AG04449 (cell line): ENCODE results near the gene RINL.
"Not testable (repeated sequence)": the region's sequence is repeated elsewhere in the genome, so short reads cannot be mapped to it uniquely, and the experiment has no call there.

Experiments used
- CTCF ChIA-PET: fragments of 350-600 bp; formaldehyde crosslinking; extraction: SDS; loops from one replicate; lab custom pipeline; 2021; ENCODE audit warnings: antibody characterized with exemption; lab: Yijun Ruan, JAX
- POLR2A ChIA-PET: fragments of 400-600, 350-600 bp; formaldehyde crosslinking; extraction: SDS; loops from one replicate; lab custom pipeline; 2020; ENCODE audit warnings: antibody characterized with exemption, inconsistent platforms; lab: Yijun Ruan, JAX
- DNase-seq: peaks from one replicate; pipeline ENCODE4 v3.0.0-alpha.2; 2010; ENCODE audit warnings: low read depth, low spot score
- H3K4me3 ChIP-seq: 2 replicates; pipeline ENCODE4 v1.5.1; 2011; ENCODE audit warnings: low read depth, mild to moderate bottlenecking, control low read depth, low read length
- TF ChIP-seq, protein P1 (sequence below): IDR thresholded peaks from one replicate; pipeline ENCODE4 v1.5.1; 2011; ENCODE audit warnings: mild to moderate bottlenecking, moderate library complexity, low read length, control low read depth, inconsistent platforms; ENCODE audit not compliant: insufficient read depth; ENCODE audit errors: missing control alignments

The RINL gene

DNA sequence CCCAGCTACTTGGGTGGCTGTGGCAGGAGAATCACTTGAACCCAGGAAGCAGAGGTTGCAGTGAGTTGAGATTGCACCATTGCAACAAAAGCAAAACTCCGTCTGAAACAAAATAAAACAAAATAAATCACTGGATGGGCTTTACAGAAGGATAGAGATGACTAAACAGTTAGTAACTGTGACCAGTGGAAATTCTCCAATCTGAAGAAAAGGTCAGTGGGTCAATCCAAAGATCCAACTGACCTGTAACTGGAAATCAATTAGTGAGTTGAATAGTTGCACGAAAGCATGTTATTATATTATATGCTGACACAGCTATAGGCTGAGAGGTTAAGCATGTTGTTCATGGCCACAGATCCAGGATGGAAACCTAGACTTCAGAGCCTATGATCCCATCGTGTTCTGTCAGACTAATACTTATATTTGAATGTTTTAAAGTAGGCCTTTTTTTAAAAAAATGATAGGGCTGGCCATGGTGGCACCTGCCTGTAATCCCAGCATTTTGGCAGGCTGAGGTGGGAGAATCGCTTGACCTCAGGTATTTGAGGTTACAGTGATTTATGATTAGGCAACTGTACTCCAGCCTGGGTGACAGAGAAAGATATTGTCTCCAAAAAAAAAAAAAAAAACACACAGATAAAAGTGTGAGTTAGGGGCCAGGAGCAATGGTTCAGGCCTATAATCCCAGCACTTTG lies 47.9 kb downstream of the RINL start:
- TF ChIP-seq, protein P1, sequence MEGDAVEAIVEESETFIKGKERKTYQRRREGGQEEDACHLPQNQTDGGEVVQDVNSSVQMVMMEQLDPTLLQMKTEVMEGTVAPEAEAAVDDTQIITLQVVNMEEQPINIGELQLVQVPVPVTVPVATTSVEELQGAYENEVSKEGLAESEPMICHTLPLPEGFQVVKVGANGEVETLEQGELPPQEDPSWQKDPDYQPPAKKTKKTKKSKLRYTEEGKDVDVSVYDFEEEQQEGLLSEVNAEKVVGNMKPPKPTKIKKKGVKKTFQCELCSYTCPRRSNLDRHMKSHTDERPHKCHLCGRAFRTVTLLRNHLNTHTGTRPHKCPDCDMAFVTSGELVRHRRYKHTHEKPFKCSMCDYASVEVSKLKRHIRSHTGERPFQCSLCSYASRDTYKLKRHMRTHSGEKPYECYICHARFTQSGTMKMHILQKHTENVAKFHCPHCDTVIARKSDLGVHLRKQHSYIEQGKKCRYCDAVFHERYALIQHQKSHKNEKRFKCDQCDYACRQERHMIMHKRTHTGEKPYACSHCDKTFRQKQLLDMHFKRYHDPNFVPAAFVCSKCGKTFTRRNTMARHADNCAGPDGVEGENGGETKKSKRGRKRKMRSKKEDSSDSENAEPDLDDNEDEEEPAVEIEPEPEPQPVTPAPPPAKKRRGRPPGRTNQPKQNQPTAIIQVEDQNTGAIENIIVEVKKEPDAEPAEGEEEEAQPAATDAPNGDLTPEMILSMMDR: no peak
- DNase-seq: no peak
- POLR2A ChIA-PET: interaction anchor here (0.7 to 1.2 kb wide), 5 partner anchors 19 to 152 kb away, joined by 3 to 4 read pairs (median 3); no protein-coding TSS in a partner anchor
- no peak overlapping the region for H3K4me3 ChIP-seq
- CTCF ChIA-PET: interaction anchor here (1.8 kb wide), 1 partner anchor 61 kb away, joined by 6 read pairs; no protein-coding TSS in a partner anchor

DNA sequence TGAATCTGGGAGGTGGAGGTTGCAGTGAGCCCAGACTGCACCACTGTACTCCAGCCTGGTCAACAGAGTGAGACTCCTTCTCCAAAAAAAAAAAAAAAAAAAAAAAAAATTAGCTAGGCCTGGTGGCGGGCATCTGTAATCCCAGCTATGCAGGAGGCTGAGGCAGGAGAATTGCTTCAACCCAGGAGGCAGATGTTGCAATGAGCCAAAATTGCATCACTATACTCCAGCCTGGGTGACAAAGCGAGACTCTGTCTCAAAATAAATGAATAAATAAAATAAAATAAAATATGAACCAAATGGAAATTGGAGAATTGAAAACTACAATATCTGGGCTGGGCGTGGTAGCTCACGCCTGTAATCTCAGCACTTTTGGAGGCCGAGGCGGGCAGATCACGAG lies 48.9 kb downstream of the RINL start:
- DNase-seq, CTCF ChIA-PET, H3K4me3 ChIP-seq: not testable (repeated sequence)
- POLR2A ChIA-PET: interaction anchor here (1.1 to 1.2 kb wide), 2 partner anchors 20 to 22 kb away, joined by 3 to 4 read pairs; no protein-coding TSS in a partner anchor

DNA sequence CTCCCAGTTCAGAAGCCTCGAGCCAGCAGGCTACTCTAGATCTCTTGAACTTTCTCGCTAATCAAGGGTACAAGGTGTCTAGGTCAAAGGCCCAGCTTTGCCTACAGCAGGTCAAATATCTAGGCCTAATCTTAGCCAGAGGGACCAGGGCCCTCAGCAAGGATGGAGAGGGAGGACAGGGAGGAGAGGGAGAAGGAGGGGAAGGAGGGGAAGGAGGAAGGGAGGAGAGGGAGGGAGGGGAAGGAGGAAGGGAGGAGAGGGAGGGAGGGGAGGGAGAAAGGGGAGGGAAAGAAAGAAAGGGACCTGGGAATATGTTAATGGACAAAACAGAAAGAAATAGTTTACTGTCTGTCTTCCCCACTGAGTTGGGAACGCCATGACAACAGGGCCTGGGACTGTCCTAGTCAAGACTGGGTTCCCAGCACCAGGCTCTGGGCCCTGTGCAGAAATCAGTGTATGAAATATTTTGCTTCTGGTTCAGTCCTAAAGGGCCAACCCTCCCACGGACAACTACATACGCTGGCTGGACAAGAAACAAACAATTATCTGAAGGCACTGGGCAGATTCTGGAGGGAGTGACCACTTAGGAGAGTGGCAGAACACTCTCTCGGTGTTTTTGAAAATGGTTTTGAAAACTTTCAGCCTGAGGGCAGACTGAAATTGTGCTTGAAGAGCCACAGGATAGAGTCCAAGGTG lies 51.1 kb downstream of the RINL start:
- ChIA-PET CTCF (no interaction called here), POLR2A (no interaction called here)
- no peak overlapping the region for H3K4me3 ChIP-seq
- TF ChIP-seq, protein P1: no peak
- no peak for DNase-seq

DNA sequence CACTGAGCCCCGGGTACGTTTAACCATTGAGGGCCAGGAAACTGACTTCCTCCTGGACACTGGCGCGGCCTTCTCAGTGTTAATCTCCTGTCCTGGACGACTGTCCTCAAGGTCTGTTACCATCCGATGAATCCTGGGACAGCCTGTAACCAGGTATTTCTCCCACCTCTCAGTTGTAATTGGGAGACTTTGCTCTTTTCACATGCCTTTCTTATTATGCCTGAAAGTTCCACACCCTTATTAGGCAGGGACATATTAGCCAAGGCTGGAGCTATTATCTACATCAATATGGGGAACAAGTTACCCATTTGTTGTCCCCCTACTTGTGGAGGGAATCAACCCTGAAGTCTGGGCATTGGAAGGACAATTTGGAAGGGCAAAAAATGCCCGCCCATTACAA lies 52.1 kb downstream of the RINL start:
- POLR2A ChIA-PET, DNase-seq, CTCF ChIA-PET, H3K4me3 ChIP-seq: not testable (repeated sequence)

DNA sequence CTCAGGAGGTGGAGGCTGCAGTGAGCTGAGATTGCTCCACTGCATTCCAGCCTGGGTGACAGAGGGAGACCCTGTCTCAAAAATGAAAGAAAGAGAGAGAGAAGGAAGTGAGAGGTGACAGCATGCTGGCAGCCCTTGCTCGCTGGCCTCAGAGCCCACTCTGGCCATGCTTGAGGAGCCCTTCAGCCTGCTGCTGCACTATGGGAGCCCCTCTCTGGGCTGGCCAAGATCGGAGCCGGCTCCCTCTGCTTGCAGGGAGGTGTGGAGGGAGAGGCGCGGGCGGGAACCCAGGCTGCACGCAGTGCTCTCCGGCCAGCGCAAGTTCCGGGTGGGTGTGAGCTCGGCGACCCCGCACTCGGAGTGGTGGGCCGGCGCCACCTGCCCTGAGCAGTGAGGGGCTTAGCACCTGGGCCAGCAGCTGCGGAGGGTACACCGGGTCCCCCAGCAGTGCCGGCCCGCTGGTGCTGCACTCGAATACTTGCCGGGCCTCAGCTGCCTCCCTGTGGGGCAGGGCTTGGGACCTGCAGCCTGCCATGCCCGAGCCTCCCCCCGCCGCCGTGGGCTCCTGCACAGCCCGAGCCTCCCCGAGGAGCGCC lies 56.7 kb downstream of the RINL start:
- CTCF ChIA-PET, DNase-seq, H3K4me3 ChIP-seq: not testable (repeated sequence)
- POLR2A ChIA-PET: interaction anchor here (0.7 to 1.0 kb wide), 2 partner anchors 18 to 100 kb away, joined by 4 read pairs; no protein-coding TSS in a partner anchor

DNA sequence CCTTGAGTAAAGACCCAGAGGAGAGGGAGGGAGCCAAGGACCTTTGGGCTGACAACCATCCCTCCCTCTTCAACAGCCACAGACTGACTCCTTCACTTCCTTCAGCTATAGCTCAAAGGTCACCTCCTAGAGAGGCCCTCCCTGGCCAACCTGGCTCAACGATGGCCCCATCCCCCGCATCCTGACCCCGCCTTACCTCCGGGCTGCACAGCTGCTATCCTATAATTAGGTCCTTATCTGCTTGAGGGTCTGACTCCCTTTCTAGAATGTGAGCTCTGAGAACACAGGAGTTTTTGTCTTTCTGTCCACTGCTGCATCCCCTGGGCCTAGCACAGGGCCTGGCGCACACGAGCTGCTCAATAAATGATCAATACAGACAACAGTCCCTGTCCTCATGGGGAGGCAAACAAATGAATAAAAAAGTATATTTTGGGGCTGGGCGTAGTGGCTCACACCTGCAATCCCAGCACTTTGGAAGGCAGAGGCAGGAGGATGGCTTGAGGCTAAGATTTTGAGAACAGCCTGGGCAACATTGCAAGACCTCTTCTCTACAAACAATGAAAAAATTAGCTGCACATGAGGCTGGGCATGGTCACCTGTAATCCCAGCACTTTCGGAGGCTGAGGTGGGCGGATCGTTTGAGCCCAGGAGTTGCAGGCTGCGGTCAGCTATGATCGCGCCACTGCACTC lies 58.7 kb downstream of the RINL start:
- no peak for DNase-seq
- no peak overlapping the region for H3K4me3 ChIP-seq
- TF ChIP-seq, protein P1: no peak
- CTCF ChIA-PET: no interaction called here
- POLR2A ChIA-PET: no interaction called here
